Fibroblast of pulmonary artery (primary cell): Measurements from ENCODE around the gene ARHGAP22.

ENCODE experiments used
- DNase-seq: peaks from one replicate; pipeline ENCODE4 v3.0.0-alpha.2; 2010; ENCODE audit warnings: low read depth
- H3K4me3 ChIP-seq: replicated peaks from 2 replicates; pipeline ENCODE4 v1.5.1; 2011; ENCODE audit warnings: low read depth, mild to moderate bottlenecking, control low read depth, low read length, moderate library complexity
- TF ChIP-seq, protein P1 (sequence below): IDR thresholded peaks from 2 replicates; pipeline ENCODE4 v1.5.1; 2011; ENCODE audit warnings: mild to moderate bottlenecking, control low read depth, low read length, inconsistent platforms; ENCODE audit errors: missing control alignments

The ARHGAP22 gene

GRCh38 chr10:48518986-48519385 is 85.9 kb downstream of the ARHGAP22 start:
- H3K4me3 ChIP-seq, result no peak overlapping the region
- DNase-seq, result no peak
- TF ChIP-seq, protein P1, sequence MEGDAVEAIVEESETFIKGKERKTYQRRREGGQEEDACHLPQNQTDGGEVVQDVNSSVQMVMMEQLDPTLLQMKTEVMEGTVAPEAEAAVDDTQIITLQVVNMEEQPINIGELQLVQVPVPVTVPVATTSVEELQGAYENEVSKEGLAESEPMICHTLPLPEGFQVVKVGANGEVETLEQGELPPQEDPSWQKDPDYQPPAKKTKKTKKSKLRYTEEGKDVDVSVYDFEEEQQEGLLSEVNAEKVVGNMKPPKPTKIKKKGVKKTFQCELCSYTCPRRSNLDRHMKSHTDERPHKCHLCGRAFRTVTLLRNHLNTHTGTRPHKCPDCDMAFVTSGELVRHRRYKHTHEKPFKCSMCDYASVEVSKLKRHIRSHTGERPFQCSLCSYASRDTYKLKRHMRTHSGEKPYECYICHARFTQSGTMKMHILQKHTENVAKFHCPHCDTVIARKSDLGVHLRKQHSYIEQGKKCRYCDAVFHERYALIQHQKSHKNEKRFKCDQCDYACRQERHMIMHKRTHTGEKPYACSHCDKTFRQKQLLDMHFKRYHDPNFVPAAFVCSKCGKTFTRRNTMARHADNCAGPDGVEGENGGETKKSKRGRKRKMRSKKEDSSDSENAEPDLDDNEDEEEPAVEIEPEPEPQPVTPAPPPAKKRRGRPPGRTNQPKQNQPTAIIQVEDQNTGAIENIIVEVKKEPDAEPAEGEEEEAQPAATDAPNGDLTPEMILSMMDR, result no peak

DNA sequence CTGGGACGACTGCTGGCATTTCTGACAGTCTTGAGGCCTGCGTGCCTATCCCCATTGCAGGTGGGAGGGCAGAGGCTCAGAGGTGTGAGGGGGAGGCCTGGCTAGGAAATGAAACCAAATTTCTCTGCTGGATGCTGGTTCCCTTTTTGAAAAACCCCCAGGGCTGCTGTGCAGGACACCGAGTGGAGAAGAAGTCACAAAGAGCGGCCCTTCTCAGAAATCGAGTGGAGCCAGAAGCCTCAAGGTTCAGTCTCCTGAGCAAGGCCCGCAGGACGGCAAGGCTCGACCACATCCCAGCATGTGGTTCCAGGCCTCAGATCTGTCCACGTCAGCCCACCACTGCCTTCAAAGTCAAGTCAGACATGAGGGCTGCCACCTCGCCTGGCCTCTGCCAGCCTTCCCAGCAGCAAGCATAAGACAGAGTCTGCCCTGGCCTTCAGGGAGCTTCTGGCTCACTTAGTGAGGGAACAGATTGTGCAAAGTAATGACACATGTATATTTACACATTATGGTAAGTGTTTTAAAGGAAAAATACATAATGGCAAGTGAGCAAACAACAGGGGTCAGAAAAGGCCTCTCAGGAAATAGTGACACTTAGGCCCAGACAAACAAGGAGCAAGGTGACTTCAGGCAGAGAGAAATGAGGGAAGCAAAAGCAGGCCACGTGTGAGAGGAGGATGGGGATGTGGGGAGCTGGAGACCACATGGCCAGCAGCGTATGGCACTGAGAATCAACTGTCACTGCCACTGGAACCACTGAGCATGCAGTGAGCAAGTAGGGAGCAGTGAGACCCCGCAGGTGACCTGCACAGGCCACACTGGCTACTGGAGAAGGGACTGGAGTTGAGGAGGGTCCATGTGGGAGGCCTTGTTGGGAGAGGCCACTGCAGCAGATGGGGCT is 86.7 kb downstream of the ARHGAP22 start:
- DNase-seq, result no peak
- TF ChIP-seq, protein P1, result no peak
- H3K4me3 ChIP-seq, result no peak overlapping the region

- TF ChIP-seq, protein P1, result no peak
These were observed 87.4 kb downstream of the ARHGAP22 start for GRCh38 chr10:48517482-48517881.

GRCh38 chr10:48516911-48517310 is 88.0 kb downstream of the ARHGAP22 start:
- H3K4me3 ChIP-seq, result no peak overlapping the region
- TF ChIP-seq, protein P1, result no peak
- no peak for DNase-seq

More at GRCh38 chr10:48517482-48517881, 87.4 kb downstream of the ARHGAP22 start:
- DNase-seq, result no peak
- no peak overlapping the region for H3K4me3 ChIP-seq

DNA sequence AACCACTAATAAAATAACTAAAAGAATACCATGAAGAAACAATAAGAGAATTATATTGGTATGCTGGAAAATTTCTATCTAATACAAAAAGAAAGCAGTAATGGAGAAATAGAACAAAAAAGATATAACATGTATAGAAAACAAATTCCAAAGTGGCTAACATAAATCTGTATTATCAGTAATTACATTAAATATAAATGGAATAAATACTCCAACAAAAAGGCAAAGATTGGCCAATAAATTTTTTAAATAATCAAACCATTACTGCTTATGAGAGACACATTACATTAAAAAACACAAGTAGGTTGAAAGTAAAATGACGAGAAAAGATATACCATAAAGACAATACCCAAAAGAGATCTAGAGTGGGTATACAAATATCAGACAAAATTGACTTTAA is 90.0 kb downstream of the ARHGAP22 start:
- H3K4me3 ChIP-seq, result no peak overlapping the region
- DNase-seq, result no peak
- TF ChIP-seq, protein P1, result no peak

GRCh38 chr10:48514255-48514654 is 90.6 kb downstream of the ARHGAP22 start:
- TF ChIP-seq, protein P1, result no peak
- H3K4me3 ChIP-seq, result no peak overlapping the region
- no peak for DNase-seq
